IMR-90 (cell line): Measurements from ENCODE around the gene RASSF10. TPM values are rescaled to one million over a fixed set of nuclear protein-coding genes. Genes with fewer than 3 reads are reported as not detected.

Experiments
- ATAC-seq: fragments of 200-7000 bp; cut with Tn5 transposase; 2 replicates; pipeline ENCODE4 v1.9.1; 2020; ENCODE audit warnings: low read depth, mild to moderate bottlenecking, moderate library complexity
- BruUV-seq: library from RNA; stranded (reverse); fragments of 400-500 nt; replicated peaks from 2 replicates; lab custom pipeline; 2021; lab: Mats Ljungman, UMichigan
- CTCF ChIA-PET: fragments of 300-600 bp; formaldehyde crosslinking; extraction: SDS; loops from one replicate; lab custom pipeline; 2021; ENCODE audit warnings: antibody characterized with exemption; lab: Yijun Ruan, JAX
- POLR2A ChIA-PET: fragments of 300-600 bp; sonication (Branson Sonifier 250); formaldehyde crosslinking; loops from one replicate; lab custom pipeline; 2022; ENCODE audit warnings: antibody characterized with exemption; ENCODE audit not compliant: unreplicated experiment; lab: Charles Lee
- DNase-seq: peaks from one replicate; pipeline ENCODE4 v3.0.0; 2013
- H2AFZ ChIP-seq: replicated peaks from 2 replicates; pipeline ENCODE3; 2013; ENCODE audit warnings: low read length, mild to moderate bottlenecking; ENCODE audit not compliant: poor library complexity
- H2AK5ac ChIP-seq: 2 replicates; pipeline ENCODE4 v1.6.1; 2013; ENCODE audit warnings: low read depth, low read length, inconsistent platforms
- H2AK9ac ChIP-seq: replicated peaks from 2 replicates; pipeline ENCODE3; 2013; ENCODE audit warnings: mild to moderate bottlenecking, low read depth, low read length, moderate library complexity; ENCODE audit not compliant: poor library complexity
- H2BK120ac ChIP-seq: 2 replicates; pipeline ENCODE4 v1.6.1; 2013; ENCODE audit warnings: low read depth, low read length, inconsistent platforms
- H2BK15ac ChIP-seq: 3 replicates; pipeline ENCODE4 v1.6.1; 2013; ENCODE audit warnings: low read depth, low read length, inconsistent platforms
- H2BK20ac ChIP-seq: 2 replicates; pipeline ENCODE4 v1.6.1; 2013; ENCODE audit warnings: low read depth, mild to moderate bottlenecking, inconsistent platforms, low read length, moderate library complexity
- H2BK5ac ChIP-seq: 2 replicates; pipeline ENCODE4 v1.6.1; 2013; ENCODE audit warnings: mild to moderate bottlenecking, low read depth, low read length, inconsistent platforms; ENCODE audit not compliant: poor library complexity, severe bottlenecking
- H3K14ac ChIP-seq: replicated peaks from 2 replicates; pipeline ENCODE4 v1.6.1; 2013; ENCODE audit warnings: low read depth, low read length, inconsistent platforms
- H3K18ac ChIP-seq: 2 replicates; pipeline ENCODE4 v1.6.1; 2013; ENCODE audit warnings: low read depth, low read length, control low read depth
- H3K23ac ChIP-seq: 2 replicates; pipeline ENCODE4 v1.6.1; 2013; ENCODE audit warnings: low read depth, low read length, inconsistent platforms
- H3K27ac ChIP-seq: 2 replicates; pipeline ENCODE4 v1.5.1; 2013; ENCODE audit warnings: mild to moderate bottlenecking, control low read depth, low read length; ENCODE audit not compliant: insufficient read depth
- H3K27me3 ChIP-seq: 2 replicates; pipeline ENCODE4 v1.6.1; 2013; ENCODE audit warnings: low read length; ENCODE audit not compliant: control insufficient read depth, insufficient read depth
- H3K36me3 ChIP-seq: 2 replicates; pipeline ENCODE4 v1.6.1; 2013; ENCODE audit warnings: low read length, mixed read lengths; ENCODE audit not compliant: control insufficient read depth, insufficient read depth
- H3K4ac ChIP-seq: 2 replicates; pipeline ENCODE4 v1.6.1; 2013; ENCODE audit warnings: low read depth, low read length, inconsistent platforms
- H3K4me1 ChIP-seq: 2 replicates; pipeline ENCODE4 v1.6.1; 2013; ENCODE audit warnings: low read length, mixed read lengths; ENCODE audit not compliant: control insufficient read depth, insufficient read depth
- H3K4me2 ChIP-seq: 2 replicates; pipeline ENCODE4 v1.6.1; 2013; ENCODE audit warnings: low read depth, mild to moderate bottlenecking, control low read depth, low read length, moderate library complexity
- H3K4me3 ChIP-seq: 2 replicates; pipeline ENCODE4 v1.5.1; 2013; ENCODE audit warnings: low read depth, mild to moderate bottlenecking, control low read depth, low read length, moderate library complexity; ENCODE audit not compliant: insufficient read depth
- H3K56ac ChIP-seq: 2 replicates; pipeline ENCODE4 v1.6.1; 2013; ENCODE audit warnings: low read length, inconsistent platforms; ENCODE audit not compliant: insufficient read depth; ENCODE audit errors: extremely low read depth
- H3K79me1 ChIP-seq, 2 experiments: 2 replicates each; pipeline ENCODE4 v1.6.1; 2013; ENCODE audit warnings: low read length in 2 of 2, inconsistent platforms in 1 of 2, low read depth in 1 of 2
- H3K9ac ChIP-seq: 2 replicates; pipeline ENCODE4 v1.6.1; 2013; ENCODE audit warnings: low read depth, low read length, control low read depth
- H3K9me1 ChIP-seq: 2 replicates; pipeline ENCODE4 v1.6.1; 2013; ENCODE audit warnings: low read length, inconsistent platforms; ENCODE audit not compliant: insufficient read depth
- H3K9me3 ChIP-seq: 2 replicates; pipeline ENCODE4 v1.6.1; 2013; ENCODE audit warnings: low read length; ENCODE audit not compliant: control insufficient read depth, insufficient read depth
- H4K20me1 ChIP-seq: 2 replicates; pipeline ENCODE4 v1.6.1; 2013; ENCODE audit warnings: low read length, inconsistent platforms; ENCODE audit not compliant: insufficient read depth
- H4K5ac ChIP-seq: 2 replicates; pipeline ENCODE4 v1.6.1; 2013; ENCODE audit warnings: mild to moderate bottlenecking, low read depth, low read length, control low read depth
- H4K8ac ChIP-seq, 2 experiments: 2 replicates each; pipeline ENCODE4 v1.6.1; 2013; ENCODE audit warnings: low read depth in 2 of 2, low read length in 2 of 2, control low read depth in 1 of 2, inconsistent platforms in 1 of 2
- H4K91ac ChIP-seq: 2 replicates; pipeline ENCODE4 v1.6.1; 2013; ENCODE audit warnings: low read depth, low read length, inconsistent platforms; ENCODE audit not compliant: insufficient read depth
- CHD1 ChIP-seq: IDR thresholded peaks from 2 replicates; pipeline ENCODE4 v1.6.1; 2012; ENCODE audit warnings: low read depth, low read length, improper control_type of control experiment
- MAFK ChIP-seq: IDR thresholded peaks from 2 replicates; pipeline ENCODE4 v1.6.1; 2012; ENCODE audit warnings: low read depth, low read length, improper control_type of control experiment
- MAZ ChIP-seq: IDR thresholded peaks from 2 replicates; pipeline ENCODE4 v1.6.1; 2012; ENCODE audit warnings: low read depth, mild to moderate bottlenecking, low read length, improper control_type of control experiment, moderate library complexity, borderline replicate concordance
- NFE2L2 ChIP-seq: fragments of 150-350 bp; IDR thresholded peaks from 2 replicates; pipeline ENCODE4 v1.6.1; 2016; ENCODE audit warnings: low read depth, mild to moderate bottlenecking, low read length
- POLR2A ChIP-seq: IDR thresholded peaks from 2 replicates; pipeline ENCODE4 v1.6.1; 2012; ENCODE audit warnings: mild to moderate bottlenecking, low read depth, low read length
- dilution Hi-C: fragments of 300-500 bp; cut with HindIII; formaldehyde crosslinking; loops from one replicate; pipeline ENCODE4 v1.14.3; 2018; ENCODE audit warnings: low sequenced_read_pairs; ENCODE audit not compliant: unreplicated experiment
- in situ Hi-C: fragments of 300-500 bp; cut with MboI; formaldehyde crosslinking; loops from 3 replicates; pipeline ENCODE4 v1.14.3; 2019; ENCODE audit warnings: low sequenced_read_pairs, inconsistent platforms, mixed read lengths
- intact Hi-C: fragments of 100-400 bp; cut with micrococcal nuclease; formaldehyde crosslinking; loops from 2 replicates; pipeline ENCODE4 v1.10.0; 2022
- polyA plus RNA-seq, 3 experiments: library from polyadenylated mRNA; depleted of rRNA; stranded (reverse); fragments of >200 nt; gene quantifications; 2 replicates each; pipeline ENCODE4 v1.2.3, GENCODE V29; 2012; ENCODE audit warnings: low replicate concordance in 1 of 3
- total RNA-seq: library from RNA; depleted of rRNA; stranded (reverse); fragments of >200 nt; gene quantifications from 2 replicates; pipeline ENCODE4 v1.2.3, GENCODE V29; 2012
- TF ChIP-seq, protein P1 (sequence below): fragments of 150-350 bp; IDR thresholded peaks from 2 replicates; pipeline ENCODE4 v1.6.1; 2016; ENCODE audit warnings: low read depth, mild to moderate bottlenecking, low read length, moderate library complexity, borderline replicate concordance

Gene RASSF10
- total and polyA plus RNA-seq, 2 of the 4 experiments (the other 2 are of a cell fraction) = not detected

DNA sequence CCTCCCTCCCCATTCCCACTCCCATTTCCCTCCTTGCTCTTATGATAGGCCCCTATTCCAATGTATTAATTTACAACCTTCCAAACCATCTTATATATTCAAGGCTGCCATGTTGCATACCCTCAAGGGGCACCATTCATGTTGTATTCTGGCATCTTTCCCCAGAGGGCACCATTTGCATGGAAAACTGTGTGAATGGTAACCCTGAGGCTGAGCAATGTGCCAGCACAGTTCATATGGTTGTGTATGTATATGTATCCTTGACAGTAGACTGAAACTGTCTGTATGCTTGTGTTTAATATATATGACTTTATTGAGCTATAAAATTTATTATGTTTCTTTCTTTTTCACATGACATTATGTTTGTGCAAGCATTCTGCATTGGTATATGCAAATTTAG, 7.3 kb downstream of the RASSF10 start:
- H2AFZ ChIP-seq = no peak overlapping the region
- no peak overlapping the region for H2BK15ac ChIP-seq
- H2BK120ac ChIP-seq = no peak overlapping the region
- H2AK9ac ChIP-seq = no peak overlapping the region
- H4K8ac ChIP-seq = no peak overlapping the region
- ChIA-PET POLR2A (no interaction called here), CTCF (no interaction called here)
- H2BK5ac ChIP-seq = no peak overlapping the region
- ATAC-seq = no peak
- no peak overlapping the region for H3K18ac ChIP-seq
- intact Hi-C loops (no loop called here), dilution Hi-C loops (no loop called here), in situ Hi-C loops (no loop called here)
- no peak overlapping the region for H3K27ac ChIP-seq
- no peak overlapping the region for H3K4me3 ChIP-seq
- H3K36me3 ChIP-seq = no peaks in the 10 kb centered on the region
- no peak overlapping the region for H4K91ac ChIP-seq
- H2AK5ac ChIP-seq = no peak overlapping the region
- no peaks in the 10 kb centered on the region for H4K20me1 ChIP-seq
- BruUV-seq = no TSS peak
- H3K79me1 ChIP-seq = no peaks in the 10 kb centered on the region
- no peak overlapping the region for H3K14ac ChIP-seq
- no peaks in the 10 kb centered on the region; the same call in 1 of the 2 replicates for H3K9me3 ChIP-seq
- H3K56ac ChIP-seq = no peak overlapping the region
- no peak overlapping the region for H2BK20ac ChIP-seq
- DNase-seq = no peak
- no peak overlapping the region for H3K4ac ChIP-seq
- no peak overlapping the region for H3K23ac ChIP-seq
- peaks cover 47% of the 10 kb centered on the region for H3K27me3 ChIP-seq
- no peaks in the 10 kb centered on the region for H3K9me1 ChIP-seq
- H3K4me2 ChIP-seq = no peak overlapping the region
- H3K4me1 ChIP-seq = no peaks in the 10 kb centered on the region
- H3K9ac ChIP-seq = no peak overlapping the region
- no peak overlapping the region for H4K5ac ChIP-seq
- TF ChIP-seq, protein P1, sequence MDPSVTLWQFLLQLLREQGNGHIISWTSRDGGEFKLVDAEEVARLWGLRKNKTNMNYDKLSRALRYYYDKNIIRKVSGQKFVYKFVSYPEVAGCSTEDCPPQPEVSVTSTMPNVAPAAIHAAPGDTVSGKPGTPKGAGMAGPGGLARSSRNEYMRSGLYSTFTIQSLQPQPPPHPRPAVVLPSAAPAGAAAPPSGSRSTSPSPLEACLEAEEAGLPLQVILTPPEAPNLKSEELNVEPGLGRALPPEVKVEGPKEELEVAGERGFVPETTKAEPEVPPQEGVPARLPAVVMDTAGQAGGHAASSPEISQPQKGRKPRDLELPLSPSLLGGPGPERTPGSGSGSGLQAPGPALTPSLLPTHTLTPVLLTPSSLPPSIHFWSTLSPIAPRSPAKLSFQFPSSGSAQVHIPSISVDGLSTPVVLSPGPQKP = no peak
- TF ChIP-seq MAZ = no peak
- TF ChIP-seq POLR2A = no peak
- TF ChIP-seq MAFK = no peak
- TF ChIP-seq CHD1 = no peak
- no peak for TF ChIP-seq NFE2L2
